ENCODE measurements around the gene ZNF486. TPM values are rescaled to one million over a fixed set of nuclear protein-coding genes. Genes with fewer than 3 reads are reported as not detected.
A peak's percentile ranks its signal among the peaks of the same experiment; 100 is the strongest.
"Not testable (repeated sequence)": the region's sequence is repeated elsewhere in the genome, so short reads cannot be mapped to it uniquely, and the experiment has no call there.

ZNF486 gene
- total RNA-seq, 1 donor from 2014 or later: 15.3 TPM

- no peaks in the 10 kb centered on the region for H3K27me3 Mint-ChIP-seq
- no peak overlapping the region for H3K27ac Mint-ChIP-seq
- DNase-seq (ENCODE audit: extremely low spot score, unreplicated experiment): no peak
- H3K9me3 Mint-ChIP-seq: peaks cover 14% of the 10 kb centered on the region
- no peaks in the 10 kb centered on the region for H3K4me1 Mint-ChIP-seq (ENCODE audit: unreplicated experiment)
- H3K4me3 Mint-ChIP-seq: no peak overlapping the region
- H3K36me3 Mint-ChIP-seq: peaks cover 43% of the 10 kb centered on the region
- TF ChIP-seq, protein P1, sequence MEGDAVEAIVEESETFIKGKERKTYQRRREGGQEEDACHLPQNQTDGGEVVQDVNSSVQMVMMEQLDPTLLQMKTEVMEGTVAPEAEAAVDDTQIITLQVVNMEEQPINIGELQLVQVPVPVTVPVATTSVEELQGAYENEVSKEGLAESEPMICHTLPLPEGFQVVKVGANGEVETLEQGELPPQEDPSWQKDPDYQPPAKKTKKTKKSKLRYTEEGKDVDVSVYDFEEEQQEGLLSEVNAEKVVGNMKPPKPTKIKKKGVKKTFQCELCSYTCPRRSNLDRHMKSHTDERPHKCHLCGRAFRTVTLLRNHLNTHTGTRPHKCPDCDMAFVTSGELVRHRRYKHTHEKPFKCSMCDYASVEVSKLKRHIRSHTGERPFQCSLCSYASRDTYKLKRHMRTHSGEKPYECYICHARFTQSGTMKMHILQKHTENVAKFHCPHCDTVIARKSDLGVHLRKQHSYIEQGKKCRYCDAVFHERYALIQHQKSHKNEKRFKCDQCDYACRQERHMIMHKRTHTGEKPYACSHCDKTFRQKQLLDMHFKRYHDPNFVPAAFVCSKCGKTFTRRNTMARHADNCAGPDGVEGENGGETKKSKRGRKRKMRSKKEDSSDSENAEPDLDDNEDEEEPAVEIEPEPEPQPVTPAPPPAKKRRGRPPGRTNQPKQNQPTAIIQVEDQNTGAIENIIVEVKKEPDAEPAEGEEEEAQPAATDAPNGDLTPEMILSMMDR (conservative IDR thresholded peaks at IDR 0.05): no peak
Measured at GRCh38 chr19:20197747-20198146, 30.7 kb downstream of the ZNF486 start.

DNA sequence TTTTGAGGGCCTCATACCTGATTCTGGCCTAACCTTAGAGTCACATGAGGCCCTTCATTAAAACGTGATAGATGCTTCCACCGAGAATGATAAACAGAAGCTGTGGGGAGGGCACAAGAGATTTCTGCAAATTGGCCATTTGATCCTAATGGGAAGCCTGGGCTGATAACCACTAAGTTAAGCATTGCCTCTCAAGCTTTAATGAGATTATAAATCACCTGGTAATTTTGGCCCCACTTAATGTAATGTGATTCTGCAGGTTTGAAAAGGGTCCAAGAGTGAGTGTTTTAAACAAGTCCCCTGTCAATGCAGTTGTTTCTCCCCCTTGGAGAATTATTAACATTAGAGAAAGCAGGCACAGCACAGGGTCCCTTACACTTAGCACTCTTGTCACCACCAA, 42.0 kb downstream of the ZNF486 start:
- TF ChIP-seq, protein P1 (conservative IDR thresholded peaks at IDR 0.05): no peak
- no peak for DNase-seq (ENCODE audit: extremely low spot score, unreplicated experiment)
- Mint-ChIP-seq H3K27ac (no peak overlapping the region), H3K4me3 (no peak overlapping the region), H3K9me3 (no peaks in the 10 kb centered on the region), H3K4me1 (ENCODE audit: unreplicated experiment) (no peaks in the 10 kb centered on the region), H3K27me3 (no peaks in the 10 kb centered on the region), H3K36me3 (no peaks in the 10 kb centered on the region)

GRCh38 chr19:20214366-20214765, 47.4 kb downstream of the ZNF486 start:
- not testable (repeated sequence) for DNase-seq (ENCODE audit: extremely low spot score, unreplicated experiment); H3K36me3 Mint-ChIP-seq; H3K4me3 Mint-ChIP-seq; H3K27me3 Mint-ChIP-seq; H3K9me3 Mint-ChIP-seq; H3K27ac Mint-ChIP-seq; H3K4me1 Mint-ChIP-seq (ENCODE audit: unreplicated experiment)

- not testable (repeated sequence) for H3K9me3 Mint-ChIP-seq; H3K4me1 Mint-ChIP-seq (ENCODE audit: unreplicated experiment); H3K4me3 Mint-ChIP-seq; H3K27me3 Mint-ChIP-seq; H3K27ac Mint-ChIP-seq; DNase-seq (ENCODE audit: extremely low spot score, unreplicated experiment); H3K36me3 Mint-ChIP-seq
Measured at GRCh38 chr19:20221605-20222004, 54.6 kb downstream of the ZNF486 start.

DNA sequence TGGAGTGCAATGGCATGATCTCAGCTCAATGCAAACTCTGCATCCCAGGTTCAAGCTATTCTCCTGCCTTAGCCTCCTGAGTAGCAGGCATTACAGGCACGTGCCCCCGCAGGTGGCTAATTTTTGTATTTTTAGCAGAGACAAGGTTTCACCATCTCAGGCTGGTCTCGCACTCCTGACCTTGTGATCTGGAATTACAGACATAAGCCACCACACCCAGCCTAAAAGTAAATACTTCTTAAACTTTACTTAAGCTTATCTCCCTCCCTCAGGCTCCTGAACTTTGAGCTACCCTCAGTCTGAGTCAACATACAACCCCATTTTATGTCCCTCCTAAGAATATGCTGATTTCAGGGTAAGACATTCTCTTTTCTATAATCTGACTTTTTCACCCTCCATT, 66.1 kb downstream of the ZNF486 start:
- Mint-ChIP-seq H3K27ac (no peak overlapping the region), H3K27me3 (no peaks in the 10 kb centered on the region), H3K4me1 (ENCODE audit: unreplicated experiment) (peaks cover under 1% of the 10 kb centered on the region), H3K36me3 (peaks cover 29% of the 10 kb centered on the region), H3K4me3 (peak overlapping the region; percentile 66), H3K9me3 (peaks cover 5% of the 10 kb centered on the region)
- no peak for DNase-seq (ENCODE audit: extremely low spot score, unreplicated experiment)
- TF ChIP-seq, protein P1 (conservative IDR thresholded peaks at IDR 0.05): no peak

DNA sequence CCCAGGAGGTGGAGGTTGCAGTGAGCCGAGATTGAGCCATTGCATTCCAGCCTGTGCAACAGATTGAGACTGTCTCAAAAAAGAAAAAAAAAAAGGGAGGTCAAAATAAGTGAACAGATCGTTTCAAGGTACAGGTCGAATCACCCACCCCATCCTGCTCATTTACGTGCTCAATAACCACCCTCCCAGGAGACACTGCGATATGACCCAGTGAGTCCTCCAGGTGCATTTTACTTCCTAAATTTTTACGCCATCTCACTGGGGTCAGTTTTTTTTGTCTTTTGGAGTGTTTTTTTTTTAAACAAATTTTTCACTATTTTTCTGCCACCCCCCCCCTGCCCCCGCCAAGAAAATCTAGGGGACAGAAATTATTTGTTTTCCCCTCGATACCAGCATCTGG, 68.1 kb downstream of the ZNF486 start:
- no peak for DNase-seq (ENCODE audit: extremely low spot score, unreplicated experiment)
- Mint-ChIP-seq H3K9me3 (peaks cover 5% of the 10 kb centered on the region), H3K36me3 (peaks cover 21% of the 10 kb centered on the region), H3K27me3 (no peaks in the 10 kb centered on the region), H3K27ac (no peak overlapping the region), H3K4me3 (no peak overlapping the region), H3K4me1 (ENCODE audit: unreplicated experiment) (peaks cover 4% of the 10 kb centered on the region)
- TF ChIP-seq, protein P1 (conservative IDR thresholded peaks at IDR 0.05): no peak

Measured in type B pancreatic cell (in vitro differentiated cells).